ENCODE measurements around the gene FARP2.
"Not testable (repeated sequence)": the region's sequence is repeated elsewhere in the genome, so short reads cannot be mapped to it uniquely, and the experiment has no call there.

- TF ChIP-seq RAD21 (IDR thresholded peaks at IDR 0.05); HNF4A (conservative IDR thresholded peaks at IDR 0.05); CTCF (IDR thresholded peaks at IDR 0.05; ENCODE audit: low read depth, low read length, missing input control); EGR1 (IDR thresholded peaks at IDR 0.05; ENCODE audit: low read depth in 2 of 2); MAX (IDR thresholded peaks at IDR 0.05); TAF1 (conservative IDR thresholded peaks at IDR 0.05); RXRA (IDR thresholded peaks at IDR 0.05); FOXA1 (IDR thresholded peaks at IDR 0.05); YY1 (IDR thresholded peaks at IDR 0.05): not testable (repeated sequence)
Observed at GRCh38 chr2:241525818-241526780, 170.0 kb downstream of the FARP2 start.

All from liver (tissue), 3 donors.